GM23338 (cell line): ENCODE results near the gene CCDC150.

ENCODE experiments used
- CREB1 ChIP-seq: fragments of 250-450 bp; sonication (Bioruptor Pico); IDR thresholded peaks from 2 replicates; pipeline ENCODE4 v1.5.0; 2020; ENCODE audit warnings: low read depth, mild to moderate bottlenecking, moderate library complexity
- CTCF ChIP-seq, 2 experiments: fragments of 200-600 bp in 1 of 2; sonication (generic) in 1 of 2; conservative IDR thresholded peaks; 2 replicates each; pipeline versions ENCODE4 v1.5.1 to v1.6.1; 2016 to 2017; ENCODE audit warnings: antibody characterized with exemption in 2 of 2, low read depth in 2 of 2, mild to moderate bottlenecking in 2 of 2, moderate library complexity in 1 of 2
- TF ChIP-seq, protein P1 (sequence below): fragments of 250-450 bp; sonication (Bioruptor Pico); IDR thresholded peaks from 2 replicates; pipeline ENCODE4 v1.5.0; 2020; ENCODE audit warnings: mild to moderate bottlenecking, moderate library complexity

- no peak for TF ChIP-seq CTCF (conservative IDR thresholded peaks at IDR 0.05; ENCODE audit: low read depth in 2 of 2)
- no peak for TF ChIP-seq CREB1 (CRISPR knock-in tag)
- TF ChIP-seq, protein P1, sequence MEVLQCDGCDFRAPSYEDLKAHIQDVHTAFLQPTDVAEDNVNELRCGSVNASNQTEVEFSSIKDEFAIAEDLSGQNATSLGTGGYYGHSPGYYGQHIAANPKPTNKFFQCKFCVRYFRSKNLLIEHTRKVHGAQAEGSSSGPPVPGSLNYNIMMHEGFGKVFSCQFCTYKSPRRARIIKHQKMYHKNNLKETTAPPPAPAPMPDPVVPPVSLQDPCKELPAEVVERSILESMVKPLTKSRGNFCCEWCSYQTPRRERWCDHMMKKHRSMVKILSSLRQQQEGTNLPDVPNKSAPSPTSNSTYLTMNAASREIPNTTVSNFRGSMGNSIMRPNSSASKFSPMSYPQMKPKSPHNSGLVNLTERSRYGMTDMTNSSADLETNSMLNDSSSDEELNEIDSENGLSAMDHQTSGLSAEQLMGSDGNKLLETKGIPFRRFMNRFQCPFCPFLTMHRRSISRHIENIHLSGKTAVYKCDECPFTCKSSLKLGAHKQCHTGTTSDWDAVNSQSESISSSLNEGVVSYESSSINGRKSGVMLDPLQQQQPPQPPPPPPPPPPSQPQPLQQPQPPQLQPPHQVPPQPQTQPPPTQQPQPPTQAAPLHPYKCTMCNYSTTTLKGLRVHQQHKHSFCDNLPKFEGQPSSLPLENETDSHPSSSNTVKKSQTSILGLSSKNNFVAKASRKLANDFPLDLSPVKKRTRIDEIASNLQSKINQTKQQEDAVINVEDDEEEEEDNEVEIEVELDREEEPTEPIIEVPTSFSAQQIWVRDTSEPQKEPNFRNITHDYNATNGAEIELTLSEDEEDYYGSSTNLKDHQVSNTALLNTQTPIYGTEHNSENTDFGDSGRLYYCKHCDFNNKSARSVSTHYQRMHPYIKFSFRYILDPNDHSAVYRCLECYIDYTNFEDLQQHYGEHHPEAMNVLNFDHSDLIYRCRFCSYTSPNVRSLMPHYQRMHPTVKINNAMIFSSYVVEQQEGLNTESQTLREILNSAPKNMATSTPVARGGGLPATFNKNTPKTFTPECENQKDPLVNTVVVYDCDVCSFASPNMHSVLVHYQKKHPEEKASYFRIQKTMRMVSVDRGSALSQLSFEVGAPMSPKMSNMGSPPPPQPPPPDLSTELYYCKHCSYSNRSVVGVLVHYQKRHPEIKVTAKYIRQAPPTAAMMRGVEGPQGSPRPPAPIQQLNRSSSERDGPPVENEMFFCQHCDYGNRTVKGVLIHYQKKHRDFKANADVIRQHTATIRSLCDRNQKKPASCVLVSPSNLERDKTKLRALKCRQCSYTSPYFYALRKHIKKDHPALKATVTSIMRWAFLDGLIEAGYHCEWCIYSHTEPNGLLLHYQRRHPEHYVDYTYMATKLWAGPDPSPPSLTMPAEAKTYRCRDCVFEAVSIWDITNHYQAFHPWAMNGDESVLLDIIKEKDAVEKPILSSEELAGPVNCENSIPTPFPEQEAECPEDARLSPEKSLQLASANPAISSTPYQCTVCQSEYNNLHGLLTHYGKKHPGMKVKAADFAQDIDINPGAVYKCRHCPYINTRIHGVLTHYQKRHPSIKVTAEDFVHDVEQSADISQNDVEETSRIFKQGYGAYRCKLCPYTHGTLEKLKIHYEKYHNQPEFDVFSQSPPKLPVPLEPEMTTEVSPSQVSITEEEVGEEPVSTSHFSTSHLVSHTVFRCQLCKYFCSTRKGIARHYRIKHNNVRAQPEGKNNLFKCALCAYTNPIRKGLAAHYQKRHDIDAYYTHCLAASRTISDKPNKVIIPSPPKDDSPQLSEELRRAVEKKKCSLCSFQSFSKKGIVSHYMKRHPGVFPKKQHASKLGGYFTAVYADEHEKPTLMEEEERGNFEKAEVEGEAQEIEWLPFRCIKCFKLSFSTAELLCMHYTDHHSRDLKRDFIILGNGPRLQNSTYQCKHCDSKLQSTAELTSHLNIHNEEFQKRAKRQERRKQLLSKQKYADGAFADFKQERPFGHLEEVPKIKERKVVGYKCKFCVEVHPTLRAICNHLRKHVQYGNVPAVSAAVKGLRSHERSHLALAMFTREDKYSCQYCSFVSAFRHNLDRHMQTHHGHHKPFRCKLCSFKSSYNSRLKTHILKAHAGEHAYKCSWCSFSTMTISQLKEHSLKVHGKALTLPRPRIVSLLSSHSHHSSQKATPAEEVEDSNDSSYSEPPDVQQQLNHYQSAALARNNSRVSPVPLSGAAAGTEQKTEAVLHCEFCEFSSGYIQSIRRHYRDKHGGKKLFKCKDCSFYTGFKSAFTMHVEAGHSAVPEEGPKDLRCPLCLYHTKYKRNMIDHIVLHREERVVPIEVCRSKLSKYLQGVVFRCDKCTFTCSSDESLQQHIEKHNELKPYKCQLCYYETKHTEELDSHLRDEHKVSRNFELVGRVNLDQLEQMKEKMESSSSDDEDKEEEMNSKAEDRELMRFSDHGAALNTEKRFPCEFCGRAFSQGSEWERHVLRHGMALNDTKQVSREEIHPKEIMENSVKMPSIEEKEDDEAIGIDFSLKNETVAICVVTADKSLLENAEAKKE (CRISPR knock-in tag), result no peak
These were observed 48.5 kb upstream of the CCDC150 start for GRCh38 chr2:196591004-196591403.
